HepG2 (cell line): Measurements from ENCODE around the gene CNPY4. TPM values are rescaled to one million over a fixed set of nuclear protein-coding genes. Genes with fewer than 3 reads are reported as not detected.

Experiments used
- ELK4 ChIP-seq: sonication (generic); formaldehyde crosslinking; IDR thresholded peaks from 2 replicates; pipeline ENCODE4 v1.9.0; 2021; ENCODE audit warnings: missing genetic modification reagents, borderline replicate concordance
- FOXA3 ChIP-seq: IDR thresholded peaks from 2 replicates; pipeline ENCODE4 v1.6.1; 2016; ENCODE audit warnings: missing genetic modification reagents, missing compliant biosample characterization
- HDAC2 ChIP-seq: sonication (generic); formaldehyde crosslinking; IDR thresholded peaks from 2 replicates; pipeline ENCODE4 v1.4.0; 2020; ENCODE audit warnings: missing genetic modification reagents
- IRX3 ChIP-seq: sonication (generic); formaldehyde crosslinking; IDR thresholded peaks from 2 replicates; pipeline ENCODE4 v1.8.1; 2023; ENCODE audit warnings: mild to moderate bottlenecking, low read depth, missing genetic modification reagents, borderline replicate concordance
- NRL ChIP-seq: sonication (generic); formaldehyde crosslinking; IDR thresholded peaks from 2 replicates; pipeline ENCODE4 v1.5.0; 2020; ENCODE audit warnings: missing genetic modification reagents, mild to moderate bottlenecking, moderate library complexity, borderline replicate concordance
- SIX4 ChIP-seq: sonication (generic); formaldehyde crosslinking; IDR thresholded peaks from 2 replicates; pipeline ENCODE4 v1.4.0; 2020; ENCODE audit warnings: missing genetic modification reagents
- ZHX2 ChIP-seq, 2 experiments: sonication (generic) in 1 of 2; formaldehyde crosslinking in 1 of 2; IDR thresholded peaks; 2 replicates each; pipeline versions ENCODE4 v1.6.1 to v1.9.0; 2014 to 2022; ENCODE audit warnings: antibody characterized with exemption in 1 of 2, borderline replicate concordance in 1 of 2, inconsistent platforms in 1 of 2, low read depth in 1 of 2, missing genetic modification reagents in 1 of 2
- ZNF367 ChIP-seq: sonication (generic); formaldehyde crosslinking; IDR thresholded peaks from 2 replicates; pipeline ENCODE4 v1.4.0; 2020; ENCODE audit warnings: missing genetic modification reagents, borderline replicate concordance
- ZNF512B ChIP-seq: sonication (generic); formaldehyde crosslinking; IDR thresholded peaks from 2 replicates; pipeline ENCODE4 v1.5.1; 2020; ENCODE audit warnings: missing genetic modification reagents, mild to moderate bottlenecking, borderline replicate concordance
- ZNF720 ChIP-seq: sonication (generic); formaldehyde crosslinking; IDR thresholded peaks from 2 replicates; pipeline ENCODE4 v1.4.0; 2020; ENCODE audit warnings: missing genetic modification reagents
- polyA plus RNA-seq, 8 experiments: library from polyadenylated mRNA; depleted of rRNA in 3 of 8; stranded (reverse) in 7 of 8; unstranded in 1 of 8; fragments of >200 nt; fragmentation: Illumina TruSeq in 4 of 8; extraction: Trizol in 4 of 8; gene quantifications; 2 replicates each; pipeline versions ENCODE4 v1.2.1 to v1.2.3, GENCODE V29; 2011 to 2016; ENCODE audit warnings: low read depth in 4 of 8, missing spikeins in 1 of 8, mixed read lengths in 1 of 8; ENCODE audit not compliant: insufficient read depth in 1 of 8
- total RNA-seq, 5 experiments: library from RNA; depleted of rRNA; stranded (reverse); fragments of >200 nt; fragmentation: Illumina TruSeq; extraction: Trizol; gene quantifications; 2 replicates each; pipeline ENCODE4 v1.2.3, GENCODE V29; 2016; ENCODE audit warnings: low read depth in 1 of 5
- TF ChIP-seq, protein P1 (sequence below), 2 experiments: IDR thresholded peaks; 2 replicates each; pipeline ENCODE4 v1.6.1; 2011 to 2012; ENCODE audit warnings: low read length in 2 of 2, borderline replicate concordance in 1 of 2, low read depth in 1 of 2, mild to moderate bottlenecking in 1 of 2, moderate library complexity in 1 of 2

The CNPY4 gene
- total and polyA plus RNA-seq, 2 of the 13 experiments (the other 11 are each of a cell fraction or from before 2014, with no cell fraction given), result 6.2 to 12.7 TPM

GRCh38 chr7:100101016-100101862, 18.2 kb upstream of the CNPY4 start, which contains the start of the genes AP4M1 and MCM7 (continued):
- TF ChIP-seq ELK4 (CRISPR knock-in tag) (no peak), HDAC2 (CRISPR knock-in tag) (peak; percentile 32; the same call in 1 of the 2 replicates), IRX3 (CRISPR knock-in tag) (peak; percentile 84), ZNF720 (CRISPR knock-in tag) (no peak), FOXA3 (no peak), ZHX2 (IDR thresholded peaks at IDR 0.05; ENCODE audit: low read depth) (peak; percentile 51; the same call in 1 of the 2 replicates), ZHX2 (CRISPR knock-in tag; IDR thresholded peaks at IDR 0.05; ENCODE audit: borderline replicate concordance) (no peak), SIX4 (no peak), NRL (CRISPR knock-in tag) (0 out of 2 replicates have a peak, but pooled peaks have one; percentile 64), ZNF367 (CRISPR knock-in tag) (no peak), ZNF512B (CRISPR knock-in tag) (peak; percentile 34; the same call in 1 of the 2 replicates)
- TF ChIP-seq, protein P1, sequence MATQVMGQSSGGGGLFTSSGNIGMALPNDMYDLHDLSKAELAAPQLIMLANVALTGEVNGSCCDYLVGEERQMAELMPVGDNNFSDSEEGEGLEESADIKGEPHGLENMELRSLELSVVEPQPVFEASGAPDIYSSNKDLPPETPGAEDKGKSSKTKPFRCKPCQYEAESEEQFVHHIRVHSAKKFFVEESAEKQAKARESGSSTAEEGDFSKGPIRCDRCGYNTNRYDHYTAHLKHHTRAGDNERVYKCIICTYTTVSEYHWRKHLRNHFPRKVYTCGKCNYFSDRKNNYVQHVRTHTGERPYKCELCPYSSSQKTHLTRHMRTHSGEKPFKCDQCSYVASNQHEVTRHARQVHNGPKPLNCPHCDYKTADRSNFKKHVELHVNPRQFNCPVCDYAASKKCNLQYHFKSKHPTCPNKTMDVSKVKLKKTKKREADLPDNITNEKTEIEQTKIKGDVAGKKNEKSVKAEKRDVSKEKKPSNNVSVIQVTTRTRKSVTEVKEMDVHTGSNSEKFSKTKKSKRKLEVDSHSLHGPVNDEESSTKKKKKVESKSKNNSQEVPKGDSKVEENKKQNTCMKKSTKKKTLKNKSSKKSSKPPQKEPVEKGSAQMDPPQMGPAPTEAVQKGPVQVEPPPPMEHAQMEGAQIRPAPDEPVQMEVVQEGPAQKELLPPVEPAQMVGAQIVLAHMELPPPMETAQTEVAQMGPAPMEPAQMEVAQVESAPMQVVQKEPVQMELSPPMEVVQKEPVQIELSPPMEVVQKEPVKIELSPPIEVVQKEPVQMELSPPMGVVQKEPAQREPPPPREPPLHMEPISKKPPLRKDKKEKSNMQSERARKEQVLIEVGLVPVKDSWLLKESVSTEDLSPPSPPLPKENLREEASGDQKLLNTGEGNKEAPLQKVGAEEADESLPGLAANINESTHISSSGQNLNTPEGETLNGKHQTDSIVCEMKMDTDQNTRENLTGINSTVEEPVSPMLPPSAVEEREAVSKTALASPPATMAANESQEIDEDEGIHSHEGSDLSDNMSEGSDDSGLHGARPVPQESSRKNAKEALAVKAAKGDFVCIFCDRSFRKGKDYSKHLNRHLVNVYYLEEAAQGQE (IDR thresholded peaks at IDR 0.05; ENCODE audit: borderline replicate concordance in 1 of 2, low read depth in 1 of 2, low read length in 2 of 2), result 0 out of 4 replicates have a peak, but pooled peaks of 1 of the 2 experiments have one; percentile 1
